Stimulated activated CD8-positive, alpha-beta memory T cell treated with anti-CD3 and anti-CD28 coated beads, Interleukin-7, amount 100 ng/mL, for 4 hours (primary cell): ENCODE measurements around the gene SLC39A12.
"Not testable (repeated sequence)": the region's sequence is repeated elsewhere in the genome, so short reads cannot be mapped to it uniquely, and the experiment has no call there.

Source experiments
- DNase-seq, 2 donors: peaks; one replicate each; pipeline ENCODE4 v3.0.0-alpha.2; 2020; ENCODE audit warnings: low read depth in 2 of 2

Gene SLC39A12

DNA sequence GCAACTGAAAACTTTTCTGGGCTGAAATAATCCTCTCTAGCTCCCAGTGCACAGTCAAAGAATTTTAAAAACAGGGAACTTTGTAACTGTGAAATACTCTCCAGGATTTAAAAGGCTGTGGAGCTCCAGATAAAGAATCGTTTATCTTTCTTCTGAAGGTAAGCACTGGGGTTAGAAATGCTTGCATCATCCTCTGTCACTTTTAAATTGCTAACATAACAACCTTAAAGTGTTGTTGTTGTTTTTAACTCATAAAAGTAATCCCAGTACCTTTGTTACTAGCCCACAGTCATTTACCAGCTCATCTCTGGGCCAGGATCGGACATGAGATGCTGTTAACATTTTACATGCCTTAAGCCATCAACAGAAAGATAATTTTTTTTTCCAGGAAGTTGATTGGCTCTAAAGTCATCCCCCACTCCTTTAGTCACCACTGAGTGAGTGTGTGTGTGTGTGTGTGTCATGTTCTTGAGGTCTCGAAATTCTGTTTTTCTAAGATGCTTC lies at the start of gene SLC39A12:
Gene SLC39A12, plus strand, starts transcription at position 51 of the 504 bp plus-strand sequence. CDS start 1,359 bp downstream, outside the sequence.
- DNase-seq, result no peak

DNA sequence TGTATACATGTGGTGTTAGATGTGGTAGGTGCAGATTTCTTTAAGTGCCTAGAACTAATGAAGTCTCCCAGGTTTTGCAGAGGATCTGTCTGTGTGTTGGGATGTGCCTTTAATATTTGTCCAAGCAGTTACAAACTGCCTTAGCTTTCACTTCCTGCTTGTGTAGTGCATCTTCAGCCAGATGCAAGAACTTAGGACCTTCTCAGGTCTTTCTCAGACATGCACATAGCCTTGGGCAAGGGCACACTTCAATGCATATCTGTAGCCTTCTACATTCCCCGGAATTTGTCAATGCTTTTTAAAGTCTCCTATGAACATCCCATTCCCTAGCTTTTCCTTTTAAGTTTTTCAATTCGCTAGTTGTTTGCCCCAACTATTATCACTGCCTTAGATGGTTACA lies 47.2 kb upstream of the SLC39A12 start:
- DNase-seq, result no peak

DNA sequence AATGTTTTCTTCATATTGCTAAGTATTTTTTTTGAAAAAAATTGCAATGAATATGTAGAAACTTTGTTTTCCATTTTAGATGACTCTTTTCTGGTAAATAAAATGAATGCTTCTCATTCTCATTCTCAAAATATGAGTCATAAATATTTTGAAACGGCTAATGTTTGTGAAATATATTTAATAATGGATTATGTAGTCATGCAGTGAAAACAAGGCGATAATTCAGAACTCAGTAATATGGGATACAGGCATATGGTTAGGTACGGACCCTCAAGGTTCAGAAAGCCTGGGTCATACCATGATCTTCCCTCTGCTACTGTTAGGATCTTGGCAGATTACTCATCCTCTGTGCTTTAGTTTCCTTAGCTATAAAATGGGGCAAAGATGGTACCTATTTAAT lies 46.2 kb upstream of the SLC39A12 start:
- no peak for DNase-seq

DNA sequence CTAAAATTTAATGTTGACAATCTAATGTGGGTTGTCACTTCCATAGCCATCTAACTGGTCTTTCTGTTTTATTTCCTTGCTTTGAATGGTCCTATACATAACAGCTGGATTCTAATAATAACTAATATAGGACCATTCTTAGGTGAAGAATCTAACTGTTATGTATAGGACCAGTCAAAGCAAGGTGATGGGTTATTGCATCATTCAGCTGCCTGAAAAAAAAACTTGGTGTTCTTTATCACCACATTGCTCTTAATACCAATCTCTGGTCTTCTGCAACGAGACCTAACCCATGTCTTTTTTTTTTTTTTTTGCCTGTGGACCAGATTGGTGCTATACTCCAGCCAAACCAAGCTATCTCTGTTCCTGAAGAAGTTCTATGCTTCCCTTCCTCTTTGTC lies 45.7 kb upstream of the SLC39A12 start:
- no peak for DNase-seq

DNA sequence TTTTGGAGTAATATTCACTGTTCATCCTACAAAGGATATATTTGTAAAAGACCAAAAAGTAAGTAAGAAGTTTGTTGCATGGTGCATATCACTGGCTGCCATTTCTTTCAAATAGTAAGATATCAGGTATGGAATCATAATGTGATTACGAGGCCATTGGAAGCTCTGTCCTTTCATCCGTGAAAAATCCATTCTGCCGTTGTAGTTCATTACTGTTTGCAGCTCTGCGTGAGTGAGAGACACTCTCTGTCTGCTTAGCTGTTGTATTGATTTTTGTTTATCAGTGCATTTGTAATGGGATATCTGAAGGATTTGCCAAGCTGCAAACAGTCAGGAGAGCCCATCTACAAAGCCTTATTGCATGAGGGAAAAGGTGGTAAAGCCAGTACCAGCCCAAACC lies 44.1 kb upstream of the SLC39A12 start:
- no peak for DNase-seq

DNA sequence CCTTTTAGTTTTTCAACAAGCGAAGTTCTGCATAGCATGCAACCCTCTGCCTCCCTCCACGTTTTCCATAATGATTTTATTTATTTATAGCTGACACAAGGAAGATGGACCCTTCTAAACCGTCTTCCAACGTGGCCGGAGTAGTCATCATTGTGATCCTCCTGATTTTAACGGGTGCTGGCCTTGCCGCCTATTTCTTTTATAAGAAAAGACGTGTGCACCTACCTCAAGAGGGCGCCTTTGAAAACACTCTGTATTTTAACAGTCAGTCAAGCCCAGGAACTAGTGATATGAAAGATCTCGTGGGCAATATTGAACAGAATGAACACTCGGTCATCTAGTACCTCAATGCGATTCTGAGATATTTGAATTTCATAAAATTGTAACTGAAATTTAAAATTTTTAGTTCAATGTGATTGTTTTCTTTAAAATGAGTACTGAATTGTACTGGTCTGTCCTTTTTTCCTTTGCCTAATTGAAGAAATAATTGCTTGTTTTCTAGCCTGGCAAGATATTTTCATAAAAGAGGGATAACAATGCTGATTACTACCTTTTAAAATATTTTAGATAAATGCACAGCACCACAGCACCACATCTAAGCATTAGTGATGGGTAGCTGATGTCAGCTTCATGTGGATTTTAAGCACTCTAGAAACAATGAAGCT lies 41.5 kb upstream of the SLC39A12 start:
- DNase-seq, result no peak

DNA sequence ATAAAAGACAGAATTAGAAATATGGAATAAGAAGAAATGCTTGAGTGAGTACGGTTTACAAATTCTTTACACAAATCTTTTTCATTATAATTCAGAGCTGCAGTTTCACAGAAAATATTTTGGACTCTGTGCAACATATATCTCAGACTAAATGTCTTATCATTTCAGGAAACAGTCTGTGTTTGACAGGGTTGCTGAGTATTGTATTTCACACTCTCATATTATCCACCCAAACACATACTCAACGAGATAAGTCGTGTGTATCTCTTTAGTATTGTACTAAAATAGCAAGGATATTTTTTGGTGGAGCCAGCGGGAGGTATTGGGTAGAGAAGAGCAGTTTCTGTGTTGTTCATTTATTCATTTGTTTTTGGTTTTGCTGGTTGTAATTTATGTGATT lies 39.0 kb upstream of the SLC39A12 start:
- DNase-seq, result no peak

DNA sequence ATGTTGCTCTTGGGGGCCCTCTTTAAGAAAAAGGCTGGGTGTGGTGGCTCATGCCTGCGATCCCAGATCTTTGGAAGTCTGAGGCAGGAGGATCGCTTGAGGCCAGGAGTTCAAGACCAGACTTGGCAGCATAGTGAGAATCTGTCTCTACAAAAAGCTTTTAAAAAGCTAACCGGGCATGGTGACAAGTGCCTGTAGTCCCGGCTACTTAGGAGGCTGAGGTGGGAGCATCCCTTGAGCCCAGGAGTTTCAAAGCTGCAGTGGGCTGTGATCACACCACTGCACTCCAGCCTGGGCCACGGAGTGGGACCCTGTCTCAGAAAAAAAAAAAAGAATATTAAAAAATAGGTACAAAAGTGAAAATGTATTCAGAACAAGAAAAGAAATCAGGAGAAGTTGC lies 38.1 kb upstream of the SLC39A12 start:
- no peak for DNase-seq

DNA sequence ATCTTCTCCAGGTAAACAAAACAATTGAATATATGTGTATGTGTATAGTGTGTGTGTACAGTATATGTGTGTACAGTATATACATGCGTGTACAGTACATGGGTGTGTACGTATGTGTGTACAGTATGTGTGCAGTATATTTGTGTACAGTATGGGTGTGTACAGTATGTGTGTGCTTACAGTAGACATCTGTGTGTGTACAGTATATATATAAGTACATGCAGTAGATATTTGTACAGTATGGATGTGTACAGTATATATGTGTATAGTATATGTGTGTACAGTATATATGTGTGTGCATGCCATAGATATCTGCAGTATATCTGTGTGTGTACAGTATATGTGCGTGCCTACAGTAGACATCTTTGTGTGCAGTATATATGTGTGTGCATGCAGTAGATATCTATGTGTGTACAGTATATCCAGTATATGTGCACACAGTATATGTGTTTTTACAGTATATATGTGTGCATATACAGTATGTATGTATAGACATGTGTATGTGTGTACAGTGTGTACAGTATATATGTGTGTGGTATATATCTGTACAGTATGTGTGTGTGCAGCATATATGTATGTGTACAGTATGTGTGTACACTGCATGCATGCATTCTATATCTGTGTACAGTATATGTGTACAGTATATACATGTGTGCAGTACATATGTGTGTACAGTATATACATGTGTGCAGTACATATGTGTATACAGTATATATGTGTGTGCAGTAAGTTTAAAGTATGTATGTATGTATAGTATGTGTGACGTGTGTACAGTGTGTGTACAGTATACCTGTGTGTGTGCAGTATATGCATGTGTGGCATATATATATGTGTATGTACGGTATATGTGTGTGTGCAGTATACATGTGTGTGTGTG lies 37.3 kb upstream of the SLC39A12 start:
- no peak for DNase-seq

DNA sequence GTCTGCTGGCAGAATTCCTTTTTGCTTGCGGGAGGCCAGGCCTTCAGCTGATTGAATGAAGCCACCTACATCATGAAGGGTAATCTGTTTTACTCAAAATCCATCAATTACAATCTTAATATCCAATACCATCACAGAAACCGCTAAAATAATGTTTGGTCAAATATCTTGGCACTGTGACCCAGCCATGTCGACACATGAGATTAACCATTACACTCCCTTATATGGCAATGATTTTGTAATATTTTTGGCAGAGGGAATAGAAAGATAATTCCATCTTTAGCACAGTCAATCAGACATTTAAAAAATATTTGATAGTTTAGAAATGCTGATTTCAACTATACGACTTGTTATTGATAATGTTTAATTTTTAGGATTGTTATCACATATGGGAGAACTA lies 36.5 kb upstream of the SLC39A12 start:
- DNase-seq, result no peak

DNA sequence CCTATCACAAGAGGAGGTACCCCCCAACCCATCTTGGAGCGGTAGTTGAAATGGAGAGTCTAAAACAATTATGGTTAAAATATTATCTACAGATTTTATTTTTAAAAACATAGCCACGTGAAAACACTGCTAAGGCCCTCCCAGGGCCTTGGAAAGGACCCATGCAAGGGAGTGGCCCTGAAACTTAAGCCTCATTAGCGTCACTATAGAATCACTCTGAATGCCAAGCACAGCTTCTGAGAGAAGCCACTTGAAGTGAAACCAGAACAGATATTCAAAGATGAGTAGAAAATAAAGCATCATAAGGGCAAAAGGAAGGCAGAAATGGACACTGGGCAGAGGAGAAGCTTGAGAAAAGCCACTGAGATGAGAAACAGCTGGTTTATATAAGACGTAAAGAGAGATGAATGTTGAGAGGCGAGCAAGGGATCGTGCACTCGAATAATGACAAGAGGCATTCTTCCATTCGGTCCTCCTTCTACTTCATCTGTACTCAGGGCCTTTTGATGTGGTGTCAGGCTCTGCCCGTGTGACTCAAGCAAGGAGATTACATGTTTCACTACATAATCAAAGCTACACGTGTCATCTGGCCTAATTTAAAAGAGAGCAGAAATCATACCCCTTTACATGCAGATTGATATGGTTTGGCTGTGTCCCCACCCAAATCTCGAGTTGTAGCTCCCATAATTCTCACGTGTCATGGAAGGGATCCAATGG lies 33.4 kb upstream of the SLC39A12 start:
- no peak for DNase-seq

DNA sequence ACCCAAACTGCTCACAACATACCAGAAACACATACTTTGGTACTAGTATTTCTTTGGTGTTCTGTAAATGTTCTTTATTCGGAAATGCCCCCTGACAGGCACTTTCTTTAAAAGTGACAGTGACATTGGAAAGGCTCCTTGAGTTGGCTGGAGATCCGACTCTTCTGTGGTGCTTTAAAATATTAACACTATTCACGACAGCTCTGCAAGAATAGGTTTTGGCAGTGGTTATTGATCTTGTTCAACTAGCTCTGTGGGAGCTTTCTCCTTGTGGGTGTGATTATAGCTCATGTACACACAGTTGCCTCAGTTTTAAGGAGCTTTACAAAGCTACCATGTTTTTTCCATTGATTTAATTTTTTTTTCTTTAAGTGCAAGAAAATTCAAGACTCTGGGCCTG lies 30.3 kb upstream of the SLC39A12 start:
- no peak for DNase-seq

DNA sequence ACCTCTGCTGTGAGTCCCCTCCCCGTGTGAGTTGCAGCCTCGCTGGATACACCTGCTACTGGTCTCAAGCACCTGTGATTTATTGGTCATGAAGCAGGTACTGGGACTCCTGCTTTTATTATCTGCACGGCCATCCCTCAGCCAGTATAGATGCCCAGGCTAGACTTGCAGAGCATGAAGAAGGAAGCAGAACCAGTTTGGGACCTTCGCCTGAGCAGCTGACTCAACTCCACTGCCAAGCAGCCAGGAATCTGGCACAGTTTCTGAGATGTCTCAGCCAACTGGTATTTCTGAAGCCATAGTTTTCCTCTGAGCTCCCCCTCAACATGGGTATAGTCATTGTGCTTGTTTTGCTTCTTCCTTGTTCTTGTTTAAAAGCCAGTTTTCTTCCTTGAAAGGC lies 28.0 kb upstream of the SLC39A12 start:
- DNase-seq, result no peak

DNA sequence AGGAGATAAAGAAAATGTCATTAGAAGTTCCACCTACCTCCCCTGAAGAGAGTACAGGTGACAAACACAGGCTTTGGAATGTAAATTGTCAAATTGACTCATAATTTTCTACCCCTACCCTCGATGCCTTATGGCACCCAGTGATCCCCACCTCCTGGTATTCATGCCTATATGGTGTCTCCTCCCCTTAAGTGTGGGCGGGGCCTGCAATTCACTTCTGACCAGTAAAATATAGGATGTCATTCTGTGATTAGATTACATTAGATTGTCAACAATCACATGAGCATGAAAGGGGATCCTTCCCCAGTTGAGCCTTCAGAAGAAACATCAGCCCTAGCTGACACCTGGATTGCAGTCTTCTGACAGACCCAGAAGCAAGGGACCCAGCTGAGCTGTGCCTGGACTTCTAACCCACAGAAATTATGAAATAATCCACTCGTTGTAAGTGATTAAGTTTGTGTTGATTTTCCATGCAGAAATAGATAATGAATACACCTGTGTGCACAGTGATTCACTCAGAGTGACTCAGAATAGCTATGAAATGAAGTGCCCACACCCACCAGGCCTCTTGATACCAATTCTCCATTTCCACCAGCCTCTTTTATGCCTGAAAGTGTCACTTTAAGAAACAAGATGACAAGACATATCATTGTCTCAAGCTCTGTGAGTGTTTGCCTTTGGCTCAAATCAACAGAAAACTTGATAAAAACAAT lies 8.5 kb upstream of the SLC39A12 start:
- DNase-seq, result no peak

DNA sequence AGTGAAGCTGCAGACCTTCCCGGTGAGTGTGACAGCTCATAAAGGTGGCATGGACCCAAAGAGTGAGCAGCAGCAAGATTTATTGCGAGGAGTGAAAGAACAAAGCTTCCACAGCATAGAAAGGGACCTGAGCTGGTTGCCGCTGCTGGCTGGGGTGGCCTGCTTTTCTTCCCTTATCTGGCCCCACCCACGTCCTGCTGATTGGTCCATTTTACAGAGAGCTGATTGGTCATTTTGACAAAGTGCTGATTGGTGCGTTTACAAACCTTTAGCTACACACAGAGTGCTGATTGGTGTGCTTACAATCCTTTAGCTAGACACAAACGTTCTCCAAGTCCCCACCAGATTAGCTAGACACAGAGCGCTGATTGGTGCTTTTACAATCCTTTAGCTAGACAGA lies 1.4 kb upstream of the SLC39A12 start:
- DNase-seq, result not testable (repeated sequence)

DNA sequence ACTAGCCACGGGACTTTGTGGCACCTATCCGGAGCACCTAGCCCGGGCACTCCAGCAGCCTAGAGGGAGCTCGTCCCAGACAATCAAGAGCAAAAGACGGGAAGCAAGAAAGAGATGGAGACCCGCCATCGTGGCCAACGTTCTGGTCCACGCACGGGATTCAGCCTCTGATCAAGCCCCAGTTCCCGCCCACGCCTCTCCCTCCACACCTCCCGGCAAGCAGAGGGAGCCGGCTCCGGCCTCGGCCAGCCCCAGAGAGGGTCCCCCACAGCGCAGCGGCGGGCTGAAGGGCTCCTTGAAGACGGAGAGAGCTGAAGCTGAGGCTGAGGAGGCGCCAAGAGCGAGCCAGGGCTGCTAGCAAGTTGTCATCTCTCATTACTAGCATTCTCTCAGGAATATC lies 992 bp upstream of the SLC39A12 start:
- no peak for DNase-seq

DNA sequence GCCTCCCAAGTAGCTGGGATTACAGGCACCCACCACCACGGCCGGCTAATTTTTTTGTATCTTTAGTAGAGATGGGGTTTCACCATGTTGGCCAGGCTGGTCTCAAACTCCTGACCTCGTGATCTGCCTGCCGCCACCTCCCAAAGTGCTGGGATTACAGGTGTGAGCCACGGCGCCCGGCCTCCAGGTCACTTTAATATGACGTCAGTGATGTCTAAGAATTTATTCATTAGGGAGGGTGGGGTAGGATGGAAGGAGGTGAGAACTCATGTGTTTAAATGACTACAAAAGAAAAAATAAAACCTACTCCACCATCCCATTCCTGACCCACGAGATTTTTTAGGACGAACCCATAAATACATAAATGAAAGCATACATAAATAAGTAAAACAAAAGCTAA lies 2.7 kb downstream of the SLC39A12 start:
- DNase-seq, result not testable (repeated sequence)

DNA sequence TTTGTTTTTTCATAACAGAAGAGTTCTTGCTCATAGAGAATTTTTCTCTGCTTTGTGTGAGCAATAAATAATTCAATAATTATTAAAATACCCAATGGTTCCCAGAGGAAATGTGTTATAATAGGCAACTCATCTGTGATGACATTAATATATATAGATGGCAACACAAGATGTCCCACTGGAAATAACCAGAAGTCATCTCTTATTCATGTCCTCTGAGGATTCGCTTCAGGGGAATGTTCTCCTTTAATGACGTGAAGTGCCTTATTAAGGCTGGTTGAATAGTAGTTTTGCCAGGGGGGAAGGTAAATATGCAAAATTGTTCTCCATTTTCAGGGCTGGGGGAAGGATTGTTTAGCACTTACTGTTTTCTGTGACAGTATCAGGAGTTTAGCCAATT lies 3.1 kb downstream of the SLC39A12 start:
- DNase-seq, result no peak

DNA sequence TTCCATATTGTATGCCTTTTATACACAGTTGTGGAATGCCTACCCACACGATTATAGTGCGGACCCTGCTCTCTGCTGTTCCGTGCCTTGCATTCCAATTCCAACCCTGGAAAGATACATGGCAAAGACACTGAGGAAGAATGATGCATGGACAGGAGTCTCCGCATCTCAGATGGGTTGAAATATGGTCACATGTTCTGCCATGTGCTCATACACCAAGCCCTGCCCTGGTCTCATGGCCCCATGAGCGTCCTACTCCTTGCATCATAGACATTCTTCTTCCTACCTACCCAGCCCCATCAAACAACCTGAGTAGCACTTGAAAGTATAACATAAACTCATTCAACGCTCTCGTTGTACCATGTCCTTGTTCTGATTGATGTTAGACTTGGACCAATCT lies 6.3 kb downstream of the SLC39A12 start:
- no peak for DNase-seq

DNA sequence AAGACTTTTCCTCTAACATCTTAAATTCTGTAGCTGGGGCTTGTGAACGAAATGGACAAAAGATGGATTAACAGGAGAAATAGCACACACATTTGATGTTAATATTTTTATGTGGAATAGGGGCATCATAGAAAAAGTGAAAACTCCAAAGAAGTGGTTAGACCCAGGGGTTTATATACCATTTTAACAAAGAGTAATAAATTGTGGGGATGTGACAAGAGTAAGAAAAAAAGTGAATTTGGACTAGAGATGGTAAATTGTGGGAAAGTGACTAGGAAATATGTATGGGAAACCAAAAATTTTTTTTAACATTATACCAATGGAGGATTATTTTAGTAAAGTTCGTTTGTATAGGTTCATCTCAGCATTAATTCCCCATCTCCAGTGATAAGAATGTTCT lies 8.2 kb downstream of the SLC39A12 start:
- no peak for DNase-seq

DNA sequence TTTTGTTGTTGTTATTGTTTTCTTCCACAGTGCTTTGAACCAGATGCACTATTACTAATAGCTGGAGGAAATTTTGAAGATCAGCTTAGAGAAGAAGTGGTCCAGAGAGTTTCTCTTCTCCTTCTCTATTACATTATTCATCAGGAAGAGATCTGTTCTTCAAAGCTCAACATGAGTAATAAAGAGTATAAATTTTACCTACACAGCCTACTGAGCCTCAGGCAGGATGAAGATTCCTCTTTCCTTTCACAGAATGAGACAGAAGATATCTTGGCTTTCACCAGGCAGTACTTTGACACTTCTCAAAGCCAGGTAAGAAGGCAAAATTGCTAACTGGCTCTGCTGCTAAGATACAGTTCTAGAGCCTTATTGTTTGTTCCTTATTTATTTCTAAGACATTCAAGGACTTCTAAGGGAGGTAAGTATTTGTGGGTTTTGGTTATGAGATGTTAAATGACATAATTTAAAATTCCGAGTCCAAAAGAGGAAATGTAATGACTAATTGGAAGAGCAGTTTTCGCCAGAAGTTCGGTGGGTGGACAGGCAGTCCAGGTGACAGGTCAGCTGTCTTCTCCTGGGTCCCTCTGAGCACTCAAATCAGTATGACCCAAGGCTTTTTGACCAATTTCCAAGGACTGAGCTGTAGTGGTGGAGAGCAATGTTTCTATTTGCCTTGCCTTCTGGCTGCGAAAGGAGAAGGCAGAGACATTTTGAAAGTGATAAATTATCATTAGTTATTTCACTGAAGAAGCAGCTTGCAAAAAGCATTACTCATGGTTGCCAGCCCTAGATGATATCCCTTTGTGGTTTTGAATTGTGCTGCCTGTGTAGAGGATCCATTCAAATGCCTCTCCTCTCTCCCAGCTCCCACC lies 10.1 kb downstream of the SLC39A12 start:
- DNase-seq, result no peak
